GM10266 (cell line): ENCODE measurements around the gene PHKA1.
"Not testable (repeated sequence)": the region's sequence is repeated elsewhere in the genome, so short reads cannot be mapped to it uniquely, and the experiment has no call there.

ENCODE experiments used
- DNase-seq: peaks from one replicate; pipeline ENCODE4 v3.0.0; 2012; ENCODE audit errors: extremely low spot score
- TF ChIP-seq, protein P1 (sequence below): IDR thresholded peaks from 2 replicates; pipeline ENCODE4 v1.5.1; 2012; ENCODE audit warnings: mild to moderate bottlenecking, low read depth; ENCODE audit not compliant: control insufficient read depth, insufficient read depth; ENCODE audit errors: missing control alignments

PHKA1 gene

DNA sequence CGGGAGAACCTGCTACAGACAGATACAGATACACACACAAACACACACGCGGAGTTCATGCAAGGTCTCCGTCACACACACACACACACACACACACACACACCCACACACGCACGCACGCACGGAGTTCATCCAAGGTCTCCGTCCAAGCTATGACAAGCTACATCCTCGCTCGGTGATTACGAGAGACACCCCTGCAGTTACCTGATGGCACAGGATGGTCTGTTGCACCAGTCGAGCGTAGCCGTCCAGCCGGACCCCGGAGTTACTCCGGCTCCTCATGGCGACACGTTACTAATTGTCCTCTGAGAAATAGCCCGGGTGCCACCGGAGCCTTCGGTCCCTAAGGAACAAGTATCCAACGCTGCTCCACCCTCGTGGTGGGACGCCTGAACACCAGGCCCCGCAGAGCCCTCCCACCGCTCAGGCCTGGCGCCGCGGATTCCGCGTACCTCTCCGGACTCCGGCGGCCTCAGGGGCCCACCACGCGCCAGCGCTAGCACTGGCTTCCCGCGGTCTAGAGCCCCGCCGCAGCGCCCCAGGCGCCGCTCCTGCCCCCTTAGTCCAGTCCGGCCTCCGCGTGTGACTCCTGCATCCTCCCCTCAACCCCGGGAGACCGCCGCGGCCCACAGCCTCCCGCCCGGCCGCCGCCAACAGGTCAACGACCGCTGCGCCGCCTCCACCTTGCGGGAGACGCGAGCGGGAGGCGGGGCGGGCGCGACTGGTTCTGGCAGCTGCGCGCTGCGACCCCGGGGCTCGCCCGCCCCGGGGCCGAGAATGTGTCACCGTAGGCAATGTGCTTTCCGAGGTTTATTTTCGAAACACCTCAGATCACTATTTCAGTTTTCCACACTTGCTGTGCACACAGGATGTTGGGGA is at the start of gene PHKA1:
PHKA1 (minus strand) TSS at position 708 of the 879 bp plus-strand sequence; CDS start at position 282, 426 bp downstream.
- DNase-seq = peak; percentile 6

DNA sequence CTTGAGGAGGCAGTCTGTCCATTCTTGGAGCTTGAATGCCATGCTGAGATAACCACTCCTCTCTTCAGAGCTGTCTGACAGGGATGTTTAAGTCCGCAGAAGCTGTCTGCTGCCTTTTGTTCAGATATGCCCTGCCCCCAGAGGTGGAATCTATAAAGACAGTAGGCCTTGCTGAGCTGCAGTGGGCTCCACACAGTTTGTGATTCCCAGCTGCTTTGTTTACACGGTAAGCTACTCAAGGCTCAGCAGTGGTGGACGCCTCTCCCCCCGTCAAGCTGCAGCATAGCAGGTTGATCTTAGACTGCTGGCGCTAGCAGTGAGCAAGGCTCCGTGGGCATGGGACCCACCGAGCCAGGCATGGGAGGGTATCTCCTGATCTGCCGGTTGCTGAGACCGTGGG is 46.3 kb upstream of the PHKA1 start:
- DNase-seq = not testable (repeated sequence)

DNA sequence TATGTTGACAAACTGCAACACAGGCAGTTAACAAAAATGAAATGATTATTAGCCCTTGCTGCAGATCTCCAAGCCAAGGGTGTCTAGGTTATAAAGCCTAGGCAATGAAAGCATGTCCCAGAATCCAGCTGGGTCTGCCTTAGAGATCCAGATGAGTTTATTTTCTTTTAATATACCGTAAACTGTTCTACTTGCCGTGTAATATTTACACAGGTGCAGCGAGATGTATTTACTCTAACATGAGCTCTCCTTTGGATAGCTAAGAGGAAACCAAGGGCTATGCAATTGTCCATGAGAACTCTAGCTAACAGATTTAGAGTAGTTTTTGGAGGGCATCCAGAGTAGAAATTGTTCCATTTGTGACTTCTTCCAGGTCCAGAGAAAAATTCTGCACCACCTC is 34.4 kb upstream of the PHKA1 start:
- not testable (repeated sequence) for DNase-seq

DNA sequence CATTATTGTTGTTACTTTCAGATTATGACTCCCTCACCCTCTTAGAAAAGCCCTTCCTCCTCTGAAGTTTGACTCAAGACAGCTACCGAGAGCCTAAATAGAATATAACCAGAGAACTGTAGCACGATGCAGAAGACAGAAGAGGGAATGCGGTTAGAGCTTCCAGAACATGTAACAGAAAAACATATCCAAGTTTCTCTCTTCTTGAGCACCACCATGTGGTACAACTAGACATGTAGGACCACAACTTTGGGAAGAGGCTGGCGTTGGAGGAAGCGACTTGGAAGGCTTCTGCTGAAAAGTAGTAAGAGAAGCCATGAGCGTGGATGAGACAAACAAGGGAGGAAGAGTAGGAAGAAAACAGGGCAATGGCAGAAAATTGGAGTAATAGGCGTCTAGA is 31.4 kb upstream of the PHKA1 start:
- DNase-seq = not testable (repeated sequence)

DNA sequence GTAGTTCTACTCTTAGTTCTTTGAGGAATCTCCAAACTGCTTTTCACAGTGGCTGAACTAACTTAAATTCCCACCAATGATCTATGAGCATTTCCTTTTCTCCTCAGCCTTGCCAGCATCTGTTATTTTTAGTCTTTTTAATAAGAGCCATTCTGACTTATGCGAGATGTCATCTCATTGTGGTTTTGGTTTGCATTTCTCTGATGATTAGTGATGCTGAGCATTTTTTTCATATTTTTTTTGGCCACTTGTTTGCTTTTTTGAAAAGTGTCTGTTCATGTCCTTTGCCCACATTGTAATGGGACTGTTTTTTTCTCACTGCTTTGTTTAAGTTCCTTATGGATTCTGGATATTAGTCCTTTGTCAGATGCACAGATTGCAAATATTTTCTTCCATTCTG is 21.5 kb upstream of the PHKA1 start:
- DNase-seq = no peak
- TF ChIP-seq, protein P1, sequence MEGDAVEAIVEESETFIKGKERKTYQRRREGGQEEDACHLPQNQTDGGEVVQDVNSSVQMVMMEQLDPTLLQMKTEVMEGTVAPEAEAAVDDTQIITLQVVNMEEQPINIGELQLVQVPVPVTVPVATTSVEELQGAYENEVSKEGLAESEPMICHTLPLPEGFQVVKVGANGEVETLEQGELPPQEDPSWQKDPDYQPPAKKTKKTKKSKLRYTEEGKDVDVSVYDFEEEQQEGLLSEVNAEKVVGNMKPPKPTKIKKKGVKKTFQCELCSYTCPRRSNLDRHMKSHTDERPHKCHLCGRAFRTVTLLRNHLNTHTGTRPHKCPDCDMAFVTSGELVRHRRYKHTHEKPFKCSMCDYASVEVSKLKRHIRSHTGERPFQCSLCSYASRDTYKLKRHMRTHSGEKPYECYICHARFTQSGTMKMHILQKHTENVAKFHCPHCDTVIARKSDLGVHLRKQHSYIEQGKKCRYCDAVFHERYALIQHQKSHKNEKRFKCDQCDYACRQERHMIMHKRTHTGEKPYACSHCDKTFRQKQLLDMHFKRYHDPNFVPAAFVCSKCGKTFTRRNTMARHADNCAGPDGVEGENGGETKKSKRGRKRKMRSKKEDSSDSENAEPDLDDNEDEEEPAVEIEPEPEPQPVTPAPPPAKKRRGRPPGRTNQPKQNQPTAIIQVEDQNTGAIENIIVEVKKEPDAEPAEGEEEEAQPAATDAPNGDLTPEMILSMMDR = no peak

DNA sequence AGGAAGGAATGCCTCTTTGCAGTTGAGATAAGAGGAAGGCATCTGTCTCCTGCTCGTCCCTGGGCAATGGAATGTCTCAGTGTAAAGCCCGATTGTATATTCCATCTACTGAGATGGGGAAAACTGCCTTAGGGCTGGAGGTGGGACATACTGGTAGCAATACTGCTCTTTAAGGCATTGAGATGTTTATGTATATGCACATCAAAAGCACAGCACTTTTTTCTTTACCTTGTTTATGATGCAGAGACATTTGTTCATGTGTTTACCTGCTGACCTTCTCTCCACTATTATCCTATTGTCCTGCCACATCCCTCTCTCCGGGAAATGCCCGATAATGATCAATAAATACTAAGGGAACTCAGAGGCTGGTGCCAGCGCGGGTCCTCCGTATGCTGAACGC is 19.5 kb upstream of the PHKA1 start:
- not testable (repeated sequence) for DNase-seq

DNA sequence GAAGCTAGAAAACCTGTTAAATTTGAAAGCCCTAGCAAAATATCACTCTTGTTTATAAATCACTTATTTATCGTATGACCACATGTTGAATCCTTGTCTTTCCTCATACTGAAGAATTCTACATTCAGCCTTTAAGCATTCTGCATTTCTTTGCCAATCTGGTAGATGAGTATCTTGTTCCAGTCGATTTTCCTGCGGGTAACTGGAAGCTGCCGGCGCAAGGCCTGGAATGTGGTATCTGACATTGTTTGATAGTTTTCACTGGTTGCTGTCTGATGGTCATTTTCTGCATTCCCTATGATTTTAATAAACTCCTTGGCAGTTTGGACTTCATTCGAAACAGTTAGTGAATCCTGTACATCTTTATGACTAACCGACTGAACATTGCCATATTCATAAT is 13.7 kb upstream of the PHKA1 start:
- DNase-seq = no peak
- TF ChIP-seq, protein P1 = no peak

DNA sequence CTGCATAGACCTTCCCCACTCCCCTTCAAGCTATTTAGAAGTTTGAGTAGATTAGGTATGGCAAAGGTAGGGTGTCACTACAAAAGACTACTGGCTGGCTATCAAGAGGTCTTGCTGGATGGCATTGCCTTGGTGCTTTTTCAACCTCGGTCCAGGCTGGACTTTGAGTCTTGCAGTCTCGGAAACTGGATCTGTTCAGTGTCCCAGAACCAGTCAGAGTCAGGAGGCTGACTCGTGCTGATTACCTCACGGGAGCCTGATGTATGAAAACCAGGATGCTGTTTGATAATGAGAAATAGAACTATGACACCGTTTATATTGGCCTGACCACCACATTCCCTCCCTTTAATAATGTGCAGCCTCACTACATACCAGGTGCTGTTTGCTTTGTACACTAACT is 2.7 kb upstream of the PHKA1 start:
- TF ChIP-seq, protein P1 = no peak
- DNase-seq = no peak

DNA sequence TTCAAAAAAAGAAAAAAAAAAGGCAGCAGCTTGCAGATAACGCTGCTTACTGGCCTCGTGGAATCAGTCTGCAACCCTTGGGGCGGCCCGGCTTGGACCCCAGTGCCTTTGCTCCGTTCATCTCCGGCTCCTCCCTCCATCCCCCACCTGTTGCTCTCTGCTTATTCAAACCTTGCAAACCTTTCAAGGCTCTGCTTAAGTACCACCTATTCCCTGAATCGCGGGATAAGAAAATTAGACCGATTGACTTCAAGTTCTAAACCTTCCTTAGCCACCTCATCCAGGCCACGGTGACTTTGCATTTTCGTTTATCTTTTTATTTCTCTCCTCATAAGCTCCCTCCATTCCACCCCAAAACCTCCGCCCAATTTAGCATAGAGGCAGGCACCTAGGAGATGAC is 1.4 kb upstream of the PHKA1 start:
- TF ChIP-seq, protein P1 = no peak
- DNase-seq = no peak

DNA sequence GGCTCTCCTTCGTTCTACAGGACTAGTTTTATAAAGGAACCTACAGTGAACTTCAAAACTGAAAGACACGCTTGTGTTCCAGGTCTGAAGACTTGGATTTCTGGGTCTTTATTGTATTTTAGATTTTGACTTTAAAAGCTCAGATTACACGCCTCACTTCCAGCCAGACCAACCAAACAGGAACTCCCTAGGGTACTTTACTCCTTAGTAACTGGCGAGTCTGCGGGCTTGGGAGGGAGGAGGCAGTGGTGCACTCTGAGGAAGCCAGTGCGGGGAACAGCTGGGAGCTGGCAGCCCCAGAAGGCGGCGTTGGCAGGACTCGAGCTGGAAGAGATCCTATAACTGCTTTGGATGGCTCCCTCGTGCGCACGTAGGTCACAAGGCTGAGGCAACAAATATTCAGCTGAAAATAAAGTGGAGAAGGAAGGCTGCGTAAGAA is 391 bp upstream of the PHKA1 start:
- TF ChIP-seq, protein P1 = no peak
- peak; percentile 24 for DNase-seq
